CD4-positive, alpha-beta T cell treated with Interleukin-15 for 1 hour (primary cell): ENCODE measurements around the gene ADCY5.
"Not testable (repeated sequence)": the region's sequence is repeated elsewhere in the genome, so short reads cannot be mapped to it uniquely, and the experiment has no call there.

Experiments
- DNase-seq: peaks from one replicate; pipeline ENCODE4 v3.0.0-alpha.2; 2020

Gene ADCY5

GRCh38 chr3:123448536-123449101 is at the start of gene ADCY5:
Gene ADCY5, minus strand, starts transcription at chr3:123449090. Its CDS starts 545 bp downstream, at chr3:123448545.
- DNase-seq: no peak

DNA sequence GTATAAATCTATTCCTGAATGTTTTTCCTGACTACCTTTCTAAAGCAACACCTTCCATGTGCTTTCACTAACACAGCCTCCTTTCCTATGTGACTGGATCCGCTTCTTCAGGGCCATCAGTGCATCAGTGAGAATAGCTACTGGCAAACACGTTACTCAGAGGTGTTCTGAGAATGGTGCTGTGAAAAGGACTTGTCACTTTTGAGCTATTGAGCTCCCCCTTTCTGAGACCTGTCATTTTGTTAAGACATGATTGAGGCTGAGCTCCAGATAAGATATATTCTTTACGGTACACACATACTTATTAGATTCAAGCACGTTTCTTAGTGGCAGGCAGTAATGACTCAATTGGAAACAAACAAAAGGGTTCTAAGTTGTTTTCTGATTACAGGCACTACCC is 45.0 kb upstream of the ADCY5 start:
- no peak for DNase-seq

DNA sequence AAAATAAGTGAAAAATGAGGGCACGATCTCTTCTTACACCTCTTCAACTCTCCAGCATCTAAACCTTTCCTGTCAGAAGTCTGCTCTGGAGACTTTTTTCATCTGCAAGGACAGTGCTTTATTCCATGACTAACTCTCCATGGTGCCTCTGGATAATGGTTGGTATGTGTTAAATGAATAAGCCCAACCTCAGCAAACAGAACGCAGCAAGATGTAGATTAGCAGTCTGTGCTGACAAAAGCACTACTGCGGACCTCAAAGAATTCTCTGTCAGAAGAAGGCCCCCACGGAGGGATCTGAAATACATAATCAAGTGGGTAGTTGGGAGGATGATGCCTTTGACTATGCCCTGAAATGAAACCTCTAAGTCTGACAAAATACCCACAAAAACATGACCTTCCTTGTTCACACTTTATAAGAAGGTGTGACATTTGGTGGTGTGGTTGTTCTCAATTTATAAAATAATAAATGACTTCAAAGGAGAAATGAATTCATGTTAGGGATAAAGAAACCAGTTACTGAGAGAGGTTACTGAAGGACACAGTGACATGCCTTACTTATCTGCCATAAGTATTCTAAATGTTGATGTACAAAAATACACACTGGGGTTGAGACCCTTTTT is 43.2 kb upstream of the ADCY5 start:
- DNase-seq: no peak

- DNase-seq: no peak
Measured at GRCh38 chr3:123489400-123490004, 40.6 kb upstream of the ADCY5 start.

GRCh38 chr3:123488645-123489347 is 39.9 kb upstream of the ADCY5 start:
- no peak for DNase-seq

- not testable (repeated sequence) for DNase-seq
Measured at GRCh38 chr3:123487063-123487462, 38.2 kb upstream of the ADCY5 start.

DNA sequence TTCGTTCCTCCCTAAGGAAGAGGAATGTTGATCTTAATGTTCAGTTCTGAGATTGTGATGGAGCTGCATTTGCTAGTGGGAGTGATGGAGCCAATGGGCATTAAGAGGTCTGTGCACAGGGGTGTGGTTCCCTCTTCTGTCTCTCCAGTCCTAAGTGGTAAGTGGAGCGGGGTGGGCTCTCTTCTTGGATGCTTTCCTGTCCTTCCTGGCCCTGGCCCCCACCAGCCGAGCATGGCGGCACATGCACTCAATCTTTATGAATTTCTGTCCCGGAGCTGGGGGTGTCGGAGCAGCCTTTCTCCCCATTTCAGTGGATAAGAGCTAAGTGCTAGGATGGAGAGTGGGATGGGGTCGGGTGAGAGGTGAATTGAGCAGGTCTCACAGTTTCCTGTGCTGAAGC is 37.6 kb upstream of the ADCY5 start:
- DNase-seq: no peak

GRCh38 chr3:123485551-123485950 is 36.7 kb upstream of the ADCY5 start:
- DNase-seq: no peak

- no peak for DNase-seq
Measured at GRCh38 chr3:123483146-123483545, 34.3 kb upstream of the ADCY5 start.

- DNase-seq: no peak
Measured at GRCh38 chr3:123481722-123482457, 33.0 kb upstream of the ADCY5 start.

DNA sequence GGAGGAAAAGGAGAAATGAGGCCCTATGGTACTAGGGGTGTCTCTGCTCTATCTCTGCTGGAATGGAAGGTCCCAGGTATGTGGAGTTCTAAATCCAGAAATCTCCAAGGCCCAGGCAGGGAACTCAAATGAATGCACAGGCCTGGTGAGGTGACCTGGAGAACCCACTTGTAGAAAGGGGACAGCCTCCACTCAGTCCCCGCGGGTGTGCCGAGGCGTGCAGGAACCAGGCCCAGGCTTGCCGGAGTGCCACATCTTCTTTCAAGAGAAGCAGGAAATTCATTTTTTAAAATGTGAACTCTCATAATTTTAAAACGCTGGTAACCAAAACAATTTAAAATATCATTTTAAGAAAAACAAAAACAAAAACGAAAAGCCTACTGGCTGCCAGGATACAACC is 32.2 kb upstream of the ADCY5 start:
- DNase-seq: no peak

DNA sequence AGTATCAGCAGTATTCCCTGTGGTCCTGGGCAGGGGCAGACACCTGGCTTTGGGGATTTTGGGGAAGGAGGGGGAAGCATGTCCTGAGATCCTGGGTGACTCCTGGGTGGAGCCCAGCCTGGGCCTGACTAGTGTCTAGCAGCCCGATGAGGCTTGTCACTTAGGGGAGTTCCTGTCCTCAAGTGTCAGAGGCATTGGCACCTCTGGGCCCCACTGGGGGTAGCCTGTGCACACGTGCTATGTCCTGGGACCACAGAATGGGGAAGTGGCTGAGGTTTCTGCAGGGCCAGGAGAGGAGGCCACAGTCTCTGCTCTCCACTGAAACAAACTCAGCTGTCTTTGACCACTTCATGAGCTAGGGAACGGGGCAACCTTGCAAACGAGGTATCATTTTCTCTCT is 31.5 kb upstream of the ADCY5 start:
- no peak for DNase-seq

GRCh38 chr3:123479891-123480290 is 31.0 kb upstream of the ADCY5 start:
- DNase-seq: no peak

- no peak for DNase-seq
Measured at GRCh38 chr3:123478314-123478713, 29.4 kb upstream of the ADCY5 start.

DNA sequence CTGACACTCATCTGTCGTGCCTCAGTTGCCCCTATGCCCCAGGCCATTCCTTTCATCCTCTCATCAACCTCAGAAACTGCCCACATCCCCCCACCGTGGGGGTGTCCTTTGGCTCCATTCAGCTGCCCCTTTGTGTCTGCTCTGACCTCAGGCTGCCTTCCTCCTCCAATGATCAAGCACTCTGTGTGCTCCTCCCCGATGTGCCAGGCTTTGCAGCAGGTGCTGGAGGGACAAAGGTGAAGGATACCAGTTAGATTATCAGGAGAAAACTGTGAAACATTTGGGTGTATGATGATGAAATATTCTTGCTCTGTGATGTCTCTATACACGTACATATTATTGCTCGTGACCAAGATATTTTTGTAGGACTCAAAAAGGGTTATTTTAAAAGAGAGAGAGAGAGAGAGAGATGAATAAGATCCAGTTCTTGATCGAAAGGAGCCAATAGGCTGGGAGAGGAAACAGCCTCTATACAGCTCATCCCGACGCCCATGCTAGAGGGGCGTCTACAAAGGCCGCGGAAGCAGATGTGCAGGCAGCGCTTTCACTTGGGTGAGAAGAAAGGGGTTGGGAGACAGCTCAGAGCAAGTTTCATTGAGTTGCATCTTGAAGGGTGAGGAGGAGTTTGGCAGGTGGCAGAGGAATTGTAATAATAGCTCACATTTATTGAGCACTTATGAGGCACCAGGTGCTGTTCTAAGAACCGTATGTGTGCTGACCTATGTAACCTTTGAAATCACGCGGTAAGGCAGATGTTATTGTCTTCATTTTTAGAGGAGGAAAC is 28.3 kb upstream of the ADCY5 start:
- DNase-seq: no peak

DNA sequence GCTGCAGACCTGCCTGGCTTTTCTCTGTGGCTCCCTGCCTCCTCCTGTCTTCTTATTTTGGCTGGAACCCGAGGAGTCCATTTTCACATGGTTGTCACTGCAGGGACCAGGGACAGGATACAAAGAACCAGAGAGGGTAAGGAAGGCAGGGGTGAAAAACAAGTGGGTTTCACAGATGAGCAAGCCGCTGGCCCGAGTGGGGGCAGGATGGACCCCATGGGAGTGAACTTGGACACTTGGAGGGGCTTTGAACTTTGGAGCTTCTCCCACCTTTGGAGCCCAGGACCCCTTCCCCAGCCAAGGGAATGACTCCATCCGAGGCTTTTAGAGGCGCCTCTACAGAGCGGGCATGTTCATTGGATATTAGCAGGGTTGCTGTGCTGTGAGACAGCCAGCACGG is 26.9 kb upstream of the ADCY5 start:
- no peak for DNase-seq

DNA sequence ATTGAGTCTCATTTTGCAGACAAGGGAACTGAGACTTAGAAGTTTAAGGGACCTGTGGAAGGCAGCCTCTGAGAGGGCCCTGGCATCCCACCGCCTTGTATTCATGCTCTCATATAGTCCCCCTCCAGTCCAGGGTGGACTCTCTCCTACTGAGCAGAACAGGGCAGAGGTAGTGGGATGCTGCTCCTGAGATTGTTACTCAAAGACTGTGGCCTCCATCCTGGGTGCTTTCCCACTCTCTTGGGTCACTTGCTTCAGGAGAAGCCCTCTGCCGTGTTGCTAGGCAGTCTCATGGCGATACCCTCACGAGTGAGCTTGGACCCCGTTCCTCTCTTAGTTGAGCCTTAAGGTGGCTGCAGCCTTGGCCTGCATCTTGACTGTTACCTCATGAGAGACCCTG is 22.2 kb upstream of the ADCY5 start:
- DNase-seq: no peak

DNA sequence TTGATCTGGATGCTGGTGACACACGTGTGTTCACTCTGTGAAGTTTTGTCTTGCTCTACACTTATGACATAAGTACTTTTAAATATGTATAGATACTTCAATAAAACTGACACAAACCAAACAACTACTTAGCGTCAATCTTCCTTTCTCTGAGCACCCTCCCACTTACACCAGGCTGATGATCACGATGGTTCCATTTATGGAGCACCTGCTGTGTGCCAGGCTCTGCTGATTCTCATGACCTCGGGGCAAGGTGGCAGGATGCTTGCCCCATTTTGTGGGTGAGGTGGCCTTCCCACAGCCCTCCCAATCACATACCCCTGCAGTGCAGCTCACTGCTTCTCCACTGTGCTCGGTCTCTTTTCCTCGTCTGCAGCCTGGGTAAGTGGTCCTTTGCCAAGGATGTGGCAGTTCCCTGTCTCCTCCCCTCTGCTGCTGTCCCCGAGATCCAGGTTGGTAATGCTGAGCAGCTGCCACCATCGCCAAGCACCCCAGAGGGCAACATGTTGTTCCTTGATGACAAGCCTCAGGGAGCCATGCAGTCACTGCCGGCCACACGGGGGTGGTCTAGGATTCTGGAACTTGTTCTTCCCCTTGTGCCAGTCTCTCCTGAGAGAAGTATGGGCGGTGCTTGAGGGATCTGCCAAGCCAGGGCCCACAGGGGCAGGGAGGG is 20.6 kb upstream of the ADCY5 start:
- no peak for DNase-seq

GRCh38 chr3:123467046-123467445 is 18.2 kb upstream of the ADCY5 start:
- no peak for DNase-seq

DNA sequence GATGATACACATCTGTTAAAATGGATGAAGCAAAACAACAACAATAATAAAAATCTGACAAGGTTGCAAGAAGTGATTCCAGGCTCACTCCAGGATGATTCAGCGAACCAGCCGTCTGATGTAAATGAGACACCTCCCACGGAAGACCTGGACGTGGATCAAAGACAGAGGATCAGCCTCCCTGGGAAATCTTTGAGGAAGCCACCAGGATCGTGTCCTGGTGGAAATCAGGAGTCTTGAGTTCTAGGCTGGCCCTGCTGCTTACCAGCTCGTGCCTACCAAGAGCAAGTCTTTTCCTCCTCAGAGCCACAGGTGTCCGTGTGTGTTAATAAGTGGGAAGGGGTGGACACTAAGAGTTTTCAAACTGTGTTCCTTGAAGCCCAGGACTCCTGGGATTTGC is 15.3 kb upstream of the ADCY5 start:
- no peak for DNase-seq

DNA sequence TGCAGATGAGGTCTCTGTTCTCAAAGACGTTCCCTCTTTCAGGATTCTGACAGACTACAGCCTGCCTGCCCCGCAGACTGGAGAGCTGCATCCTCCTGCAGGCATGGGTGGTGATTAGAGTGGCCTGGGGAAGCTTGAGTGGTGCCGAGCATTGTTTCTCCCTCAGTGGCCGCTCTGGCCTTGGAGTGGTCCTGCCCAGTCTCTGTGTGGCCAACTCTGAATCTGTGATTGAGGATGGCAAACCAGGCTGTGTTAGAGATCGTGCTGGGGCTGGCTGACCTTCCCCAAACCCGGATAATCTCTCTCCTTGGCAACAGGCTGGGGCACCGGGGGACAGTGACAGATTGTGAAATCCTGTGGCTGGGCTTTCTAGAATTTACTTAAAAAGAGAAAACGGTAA is 11.0 kb upstream of the ADCY5 start:
- no peak for DNase-seq

DNA sequence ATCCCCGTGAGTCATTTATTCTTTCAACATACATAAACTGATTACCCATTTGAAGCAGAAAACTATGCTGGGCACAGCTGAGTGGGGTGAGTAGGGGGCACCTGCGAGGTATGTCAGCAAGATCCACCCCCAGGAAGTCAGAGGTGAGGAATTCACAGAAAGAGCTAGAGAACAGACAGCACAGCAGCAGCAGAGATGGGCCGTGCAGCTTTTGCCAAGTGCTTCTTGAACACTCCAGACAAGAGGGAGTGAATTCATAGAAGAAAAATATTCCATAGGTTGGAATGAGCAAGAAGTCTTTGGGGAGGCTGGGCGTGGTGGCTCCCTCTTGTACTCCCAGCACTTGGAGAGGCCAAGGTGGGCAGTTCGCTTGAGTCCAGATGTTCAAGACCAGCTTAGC is 9.4 kb upstream of the ADCY5 start:
- no peak for DNase-seq
